NCI-H345 treated with DMSO at 0.1 percent for 48 hours (cell line): Measurements from ENCODE around the gene CDK18.

ENCODE experiments used
- DNase-seq: peaks from one replicate; lab custom pipeline; 2025; ENCODE audit not compliant: unreplicated experiment; lab: John Stamatoyannopoulos, UW

CDK18 gene

GRCh38 chr1:205535866-205536758 is 31.6 kb downstream of the CDK18 start:
- DNase-seq: no peak

- no peak for DNase-seq
Measured at GRCh38 chr1:205536759-205537361, 32.4 kb downstream of the CDK18 start.

- DNase-seq: no peak
Measured at GRCh38 chr1:205537386-205538018, 33.0 kb downstream of the CDK18 start.

GRCh38 chr1:205538235-205538840 is 33.9 kb downstream of the CDK18 start:
- DNase-seq: no peak

GRCh38 chr1:205541161-205541886 is 36.9 kb downstream of the CDK18 start:
- DNase-seq: no peak

GRCh38 chr1:205542367-205542766 is 37.9 kb downstream of the CDK18 start:
- DNase-seq: no peak

GRCh38 chr1:205543351-205544301 is 39.2 kb downstream of the CDK18 start:
- DNase-seq: peak; percentile 20

- DNase-seq: no peak
Measured at GRCh38 chr1:205545001-205545919, 40.8 kb downstream of the CDK18 start.

GRCh38 chr1:205545991-205546390 is 41.5 kb downstream of the CDK18 start:
- DNase-seq: no peak

GRCh38 chr1:205546541-205546940 is 42.1 kb downstream of the CDK18 start:
- no peak for DNase-seq

GRCh38 chr1:205547936-205548827 is 43.7 kb downstream of the CDK18 start:
- no peak for DNase-seq

GRCh38 chr1:205554026-205554811 is 49.8 kb downstream of the CDK18 start:
- DNase-seq: no peak

GRCh38 chr1:205561501-205562203 is 57.2 kb downstream of the CDK18 start:
- no peak for DNase-seq

- no peak for DNase-seq
Measured at GRCh38 chr1:205563927-205564441, 59.5 kb downstream of the CDK18 start.

- no peak for DNase-seq
Measured at GRCh38 chr1:205565799-205566198, 61.3 kb downstream of the CDK18 start.

GRCh38 chr1:205567716-205568115 is 63.2 kb downstream of the CDK18 start:
- no peak for DNase-seq
